ENCODE measurements around the gene RPP21.

Gene RPP21

DNA sequence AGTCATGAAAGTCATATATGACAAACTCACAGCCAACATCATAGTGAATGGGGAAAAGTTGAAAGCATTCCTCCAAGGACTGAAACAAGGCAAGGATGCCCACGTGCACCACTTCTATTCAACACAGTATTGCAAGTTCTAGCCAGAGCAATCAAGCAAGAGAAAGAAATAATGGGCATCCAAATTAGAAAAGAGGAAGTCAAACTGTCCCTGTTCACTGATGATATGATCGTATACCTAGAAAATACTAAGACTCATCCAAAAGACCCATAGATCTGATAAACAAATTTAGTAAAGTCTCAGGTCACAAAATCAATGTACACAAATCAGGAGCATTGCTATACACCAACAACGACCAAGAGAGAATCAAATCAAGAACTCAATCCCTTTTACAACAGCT is 41.2 kb downstream of the RPP21 start:
- no peak for DNase-seq

DNA sequence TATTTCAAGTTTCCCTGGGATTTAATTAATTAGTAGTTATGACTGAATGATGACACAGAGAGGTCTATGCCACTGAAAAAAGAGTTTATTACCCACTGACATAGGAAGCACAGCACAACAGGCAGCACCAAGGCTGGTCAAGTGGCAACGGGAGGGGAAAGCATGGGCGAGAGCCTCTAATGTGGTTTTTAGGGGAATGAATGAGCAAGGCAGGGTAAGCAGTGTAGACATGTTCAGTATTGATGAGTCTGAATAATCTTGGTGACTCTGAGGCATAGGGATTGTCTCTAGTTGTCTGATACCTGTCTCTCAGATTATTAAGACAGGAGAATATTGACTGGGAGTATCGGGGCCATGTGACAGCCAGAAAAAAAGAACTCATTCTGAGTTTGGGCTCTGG is 46.3 kb downstream of the RPP21 start:
- no peak for DNase-seq

DNA sequence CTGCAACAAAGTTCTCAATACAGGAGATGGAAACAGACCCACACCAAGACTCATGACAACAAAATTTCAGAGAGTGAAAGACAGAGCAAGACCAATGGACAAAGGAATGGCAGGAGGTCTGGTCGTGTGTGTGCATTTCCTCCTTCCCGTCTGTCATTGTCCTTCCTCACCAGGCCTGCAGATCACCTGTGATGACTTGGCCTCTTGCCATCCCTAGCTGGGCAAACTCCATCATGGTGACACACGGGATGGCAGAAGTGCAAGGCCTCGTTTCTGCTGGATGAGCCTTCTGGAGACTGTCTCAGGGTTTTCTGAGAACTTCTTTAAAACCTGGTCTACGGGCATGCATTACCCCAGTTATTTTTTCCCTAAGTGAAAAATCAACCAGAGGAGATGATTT is 49.2 kb downstream of the RPP21 start:
- DNase-seq = no peak
